Cardiac muscle cell (in vitro differentiated cells and primary cell): ENCODE measurements around the gene PCDHGC3. TPM values are rescaled to one million over a fixed set of nuclear protein-coding genes. Genes with fewer than 3 reads are reported as not detected.

Experiments used
- DNase-seq, 2 donors: peaks; one replicate each; pipeline versions ENCODE4 v3.0.0 to v3.0.0-alpha.2; 2010 to 2017; ENCODE audit warnings: low read depth in 1 of 2, low spot score in 1 of 2
- H3K27ac ChIP-seq: fragments of 200-600 bp; sonication (generic); 2 replicates; pipeline ENCODE4 v1.5.1; 2016
- H3K27me3 ChIP-seq: fragments of 200-600 bp; sonication (generic); 2 replicates; pipeline ENCODE4 v1.6.0; 2016; ENCODE audit warnings: control low read depth
- H3K36me3 ChIP-seq: fragments of 200-600 bp; sonication (generic); 2 replicates; pipeline ENCODE4 v1.5.1; 2016; ENCODE audit warnings: control low read depth
- H3K4me1 ChIP-seq: fragments of 200-600 bp; sonication (generic); 2 replicates; pipeline ENCODE4 v1.8.1; 2017; ENCODE audit warnings: low read depth, mild to moderate bottlenecking, mixed run types
- H3K4me3 ChIP-seq: fragments of 200-600 bp; sonication (generic); 2 replicates; pipeline ENCODE4 v1.5.1; 2016; ENCODE audit warnings: mild to moderate bottlenecking
- H3K9me3 ChIP-seq: fragments of 200-600 bp; sonication (generic); 2 replicates; pipeline ENCODE4 v1.5.1; 2017; ENCODE audit warnings: low read depth, mild to moderate bottlenecking, control low read depth
- CTCF ChIP-seq: IDR thresholded peaks from 2 replicates; pipeline ENCODE4 v1.5.1; 2012; ENCODE audit warnings: low read depth, mild to moderate bottlenecking, low read length
- polyA plus RNA-seq: library from polyadenylated mRNA; unstranded; fragments of >200 nt; fragmentation: Nextera tagmentation; extraction: Ambion mirVana; gene quantifications from 2 replicates; pipeline ENCODE4 v1.2.1, GENCODE V29; 2016
- total RNA-seq: library from RNA; depleted of rRNA; stranded (reverse); fragments of >200 nt; gene quantifications from 2 replicates; pipeline ENCODE4 v1.2.3, GENCODE V29; 2016

PCDHGC3 gene
- total and polyA plus RNA-seq, 2 experiments from 2014 or later: 23.0 to 29.9 TPM

DNA sequence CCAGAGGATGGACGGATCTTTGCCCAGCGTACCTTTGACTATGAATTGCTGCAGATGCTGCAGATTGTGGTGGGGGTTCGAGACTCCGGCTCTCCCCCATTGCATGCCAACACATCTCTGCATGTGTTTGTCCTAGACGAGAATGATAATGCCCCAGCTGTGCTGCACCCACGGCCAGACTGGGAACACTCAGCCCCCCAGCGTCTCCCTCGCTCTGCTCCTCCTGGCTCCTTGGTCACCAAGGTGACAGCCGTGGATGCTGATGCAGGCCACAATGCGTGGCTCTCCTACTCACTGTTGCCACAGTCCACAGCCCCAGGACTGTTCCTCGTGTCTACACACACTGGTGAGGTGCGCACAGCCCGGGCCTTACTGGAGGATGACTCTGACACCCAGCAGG is 15.0 kb downstream of the PCDHGC3 start:
- DNase-seq: no peak
- H3K4me1 ChIP-seq: peaks cover 7% of the 10 kb centered on the region
- peaks cover 38% of the 10 kb centered on the region for H3K27me3 ChIP-seq
- no peak for TF ChIP-seq CTCF
- no peaks in the 10 kb centered on the region for H3K36me3 ChIP-seq
- H3K4me3 ChIP-seq: no peak overlapping the region
- no peaks in the 10 kb centered on the region for H3K9me3 ChIP-seq
- no peak overlapping the region for H3K27ac ChIP-seq

DNA sequence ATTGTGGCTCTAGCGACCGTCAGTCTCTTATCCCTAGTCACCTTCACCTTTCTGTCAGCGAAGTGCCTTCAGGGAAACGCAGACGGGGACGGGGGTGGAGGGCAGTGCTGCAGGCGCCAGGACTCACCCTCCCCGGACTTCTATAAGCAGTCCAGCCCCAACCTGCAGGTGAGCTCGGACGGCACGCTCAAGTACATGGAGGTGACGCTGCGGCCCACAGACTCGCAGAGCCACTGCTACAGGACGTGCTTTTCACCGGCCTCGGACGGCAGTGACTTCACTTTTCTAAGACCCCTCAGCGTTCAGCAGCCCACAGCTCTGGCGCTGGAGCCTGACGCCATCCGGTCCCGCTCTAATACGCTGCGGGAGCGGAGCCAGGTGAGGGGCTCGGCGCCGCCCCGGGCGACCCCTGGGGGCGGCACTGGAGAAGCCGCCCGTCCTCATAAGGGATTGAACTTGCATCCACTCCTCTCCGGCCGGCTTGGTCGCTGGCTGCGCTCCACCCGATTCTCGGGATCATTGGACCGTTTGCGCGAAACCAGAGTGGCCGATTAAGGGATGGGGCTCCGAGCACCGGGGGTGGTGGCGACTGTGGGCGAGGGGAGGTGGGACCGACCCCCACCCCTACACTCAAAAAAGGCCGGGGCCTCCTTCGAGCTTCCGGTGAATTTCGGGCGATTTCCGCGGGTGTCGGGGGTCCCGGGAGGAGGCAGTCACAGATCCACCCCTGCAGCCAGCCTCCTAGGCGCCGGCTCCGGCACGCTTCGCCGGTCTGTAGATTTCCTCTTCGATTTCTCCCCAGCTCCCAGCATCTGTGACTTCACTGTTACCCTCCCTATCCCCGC is 15.8 kb downstream of the PCDHGC3 start:
- H3K27ac ChIP-seq: no peak overlapping the region
- H3K36me3 ChIP-seq: no peaks in the 10 kb centered on the region
- no peaks in the 10 kb centered on the region for H3K9me3 ChIP-seq
- H3K4me1 ChIP-seq: peaks cover 7% of the 10 kb centered on the region
- peaks cover 38% of the 10 kb centered on the region for H3K27me3 ChIP-seq
- no peak for TF ChIP-seq CTCF
- DNase-seq: no peak
- no peak overlapping the region for H3K4me3 ChIP-seq

DNA sequence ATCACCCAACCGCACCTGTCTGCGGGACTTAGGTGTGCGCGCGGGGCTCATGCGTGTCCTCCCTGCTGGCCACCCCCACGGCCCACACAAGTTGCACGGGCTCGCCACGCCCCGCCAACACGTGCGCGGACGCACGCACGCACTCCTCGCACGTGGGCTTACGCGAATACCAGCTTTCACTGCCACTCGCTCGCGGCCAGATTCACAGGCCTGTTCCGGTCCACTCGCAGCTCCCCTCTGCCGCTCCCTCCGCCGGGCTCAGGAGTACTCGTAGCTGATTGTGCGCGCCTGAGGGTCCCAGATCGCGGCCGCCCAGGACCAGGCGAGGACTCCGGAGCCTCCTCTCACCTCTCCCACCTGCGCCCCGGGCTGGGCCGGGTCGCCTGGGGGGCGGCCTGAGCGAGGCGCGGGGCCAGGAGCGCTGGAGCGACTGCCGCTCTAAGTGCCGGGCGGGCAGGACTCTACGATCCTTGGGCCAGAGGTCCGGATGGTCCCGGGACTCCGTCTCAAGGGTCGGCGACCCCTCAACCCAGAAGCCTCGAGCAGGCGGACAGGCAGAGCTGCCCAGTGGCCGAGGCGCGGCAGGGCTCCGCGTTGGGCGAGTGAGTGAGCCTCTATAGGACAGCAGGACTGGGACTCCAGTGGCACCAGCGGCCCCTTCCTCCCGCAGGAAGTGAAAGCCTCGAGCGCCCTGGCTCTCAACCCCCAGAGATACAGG is 16.6 kb downstream of the PCDHGC3 start:
- TF ChIP-seq CTCF: no peak
- Histone ChIP-seq H3K9me3 (no peaks in the 10 kb centered on the region), H3K27me3 (peaks cover 38% of the 10 kb centered on the region), H3K4me1 (peaks cover 7% of the 10 kb centered on the region), H3K27ac (no peak overlapping the region), H3K36me3 (no peaks in the 10 kb centered on the region), H3K4me3 (no peak overlapping the region)
- DNase-seq: no peak

GRCh38 chr5:141493500-141494422 is 18.0 kb downstream of the PCDHGC3 start:
- no peak overlapping the region for H3K4me3 ChIP-seq
- H3K36me3 ChIP-seq: no peaks in the 10 kb centered on the region
- peaks cover 38% of the 10 kb centered on the region for H3K27me3 ChIP-seq

More at GRCh38 chr5:141493500-141494422, 18.0 kb downstream of the PCDHGC3 start:
- TF ChIP-seq CTCF: no peak
- Histone ChIP-seq H3K27ac (no peak overlapping the region), H3K9me3 (no peaks in the 10 kb centered on the region), H3K4me1 (peaks cover 7% of the 10 kb centered on the region)
- DNase-seq: peak in 1 of 2 donors; percentile 60
